ENCODE measurements around the gene NEK2.
A peak's percentile ranks its signal among the peaks of the same experiment; 100 is the strongest.
"Not testable (repeated sequence)": the region's sequence is repeated elsewhere in the genome, so short reads cannot be mapped to it uniquely, and the experiment has no call there.

Gene NEK2

DNA sequence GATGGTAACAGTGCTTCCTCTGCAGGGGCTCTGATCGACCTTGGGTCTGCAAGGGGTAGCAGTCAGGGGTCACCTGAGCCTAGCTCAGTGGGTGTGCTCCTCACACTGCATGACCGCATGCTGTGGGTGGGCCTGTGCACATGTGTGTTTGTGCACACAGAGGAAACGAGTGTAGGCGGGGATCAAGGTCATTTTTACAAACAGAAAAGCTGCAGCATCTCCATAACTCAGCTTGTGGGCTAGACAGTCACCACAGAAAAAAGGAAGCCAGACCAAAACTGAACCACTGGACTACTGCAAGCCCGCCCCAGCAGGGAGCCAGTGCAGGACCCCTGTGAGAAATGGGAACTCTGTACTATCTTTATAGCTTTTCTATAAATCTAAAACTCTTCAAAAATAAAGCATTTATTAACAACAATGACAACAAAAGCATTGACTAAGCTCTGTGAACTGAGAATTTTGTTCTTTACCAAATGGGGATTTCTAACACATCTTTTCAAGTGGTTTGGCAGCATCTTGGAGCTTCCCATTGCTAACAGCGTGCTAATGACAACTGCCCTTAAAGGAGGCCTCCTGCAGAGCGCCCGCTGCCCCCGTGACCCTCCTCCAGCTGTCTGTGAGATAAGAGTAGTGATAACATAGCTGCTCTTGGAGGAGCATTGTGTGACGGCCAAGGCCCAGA is 19.9 kb upstream of the NEK2 start:
- DNase-seq (ENCODE audit: low read depth in 2 of 2) = peak in 1 of 2 donors; percentile 7

DNA sequence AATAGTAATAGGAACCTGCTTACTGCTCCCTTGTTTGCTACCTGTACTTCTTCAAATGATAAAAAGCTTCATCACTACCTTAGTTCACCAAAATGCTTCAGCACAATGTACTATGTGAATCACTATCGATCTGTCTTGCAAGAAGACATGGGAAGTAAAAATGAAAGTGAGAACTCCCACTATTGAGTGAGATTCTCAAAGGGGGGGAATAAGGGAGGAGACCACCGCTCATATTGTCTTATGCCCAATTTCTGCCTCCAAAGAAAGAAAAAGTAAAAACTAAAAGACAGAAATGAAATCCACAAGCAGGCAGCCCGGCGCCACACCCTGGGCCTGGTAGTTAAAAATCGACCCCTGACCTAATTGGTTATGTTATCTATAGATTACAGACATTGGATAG is 18.5 kb upstream of the NEK2 start:
- DNase-seq (ENCODE audit: low read depth in 2 of 2) = not testable (repeated sequence)

DNA sequence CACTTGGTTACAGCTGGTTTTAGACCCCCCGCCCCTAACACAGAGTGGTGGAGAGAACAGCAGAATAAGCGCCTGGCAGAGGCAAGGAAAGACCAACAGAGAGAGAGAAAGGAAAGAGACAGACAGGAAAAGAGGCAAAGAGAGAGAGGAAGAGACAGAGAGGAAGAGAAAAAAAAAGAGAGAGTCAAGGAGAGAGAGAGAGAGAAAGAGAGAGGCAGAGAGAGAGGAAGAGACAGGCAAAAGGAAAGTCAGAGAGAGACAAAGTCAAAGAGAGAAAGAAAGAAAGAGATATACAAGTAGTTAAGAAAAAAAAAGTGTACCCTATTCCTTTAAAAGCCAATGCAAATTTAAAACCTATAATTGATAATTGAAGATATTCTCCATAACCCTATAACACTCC is 13.0 kb upstream of the NEK2 start:
- no peak for DNase-seq (ENCODE audit: low read depth in 2 of 2)

DNA sequence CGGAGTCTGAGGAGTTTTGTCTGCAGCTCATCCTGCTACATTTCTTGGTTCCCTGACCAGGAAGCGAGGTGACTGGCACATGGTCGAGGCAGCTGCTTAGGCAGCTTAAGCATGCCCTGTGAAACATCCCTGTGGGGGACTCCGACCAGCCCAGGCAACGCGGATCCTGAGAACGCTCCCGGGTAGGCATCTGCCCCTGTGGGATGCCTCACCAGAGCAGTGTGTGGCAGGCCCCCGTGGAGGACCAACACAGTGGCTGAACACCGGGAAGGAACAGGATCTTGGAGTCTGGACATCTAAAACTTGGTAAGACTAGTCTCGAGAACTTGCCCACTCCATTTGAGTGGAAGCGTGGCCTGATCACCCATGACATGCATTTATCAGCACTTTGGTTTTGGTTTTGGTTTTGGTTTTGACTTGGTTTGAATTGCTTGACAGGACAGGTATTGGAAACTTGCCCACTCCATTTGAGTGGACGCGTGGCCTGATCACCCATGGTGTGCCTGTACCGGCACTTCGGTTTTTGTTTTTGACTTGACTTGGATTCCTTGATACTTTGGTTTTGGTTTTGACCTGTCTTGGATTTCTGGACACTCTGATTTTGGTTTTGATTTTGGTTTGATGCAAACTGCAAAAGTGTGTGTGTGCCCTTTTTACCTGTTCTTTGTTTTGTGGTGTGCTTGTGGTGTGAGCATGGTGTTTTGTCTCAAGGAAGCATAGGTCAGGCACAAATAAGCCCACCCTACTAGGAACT is 12.2 kb upstream of the NEK2 start:
- DNase-seq (ENCODE audit: low read depth in 2 of 2) = no peak

DNA sequence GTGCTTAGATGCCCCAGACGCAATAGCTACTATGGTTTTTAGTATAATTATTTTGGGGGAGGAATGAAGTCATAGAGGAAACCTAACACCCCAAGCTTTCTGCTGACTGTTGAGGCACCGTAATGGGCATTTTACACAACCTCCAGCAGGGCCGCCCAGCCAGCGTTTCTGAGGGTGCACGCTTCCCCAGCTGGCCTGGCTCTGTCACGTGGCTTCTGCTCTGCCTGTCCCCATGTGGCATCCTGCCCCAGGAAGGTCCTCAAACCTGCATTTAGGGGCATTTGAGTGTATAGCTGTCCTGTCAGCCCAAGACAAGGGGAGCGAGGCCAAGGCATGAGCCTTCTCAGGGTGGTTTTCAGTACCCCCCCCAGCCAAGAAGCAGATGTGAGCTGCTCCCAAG is 10.4 kb upstream of the NEK2 start:
- DNase-seq (ENCODE audit: low read depth in 2 of 2) = no peak

DNA sequence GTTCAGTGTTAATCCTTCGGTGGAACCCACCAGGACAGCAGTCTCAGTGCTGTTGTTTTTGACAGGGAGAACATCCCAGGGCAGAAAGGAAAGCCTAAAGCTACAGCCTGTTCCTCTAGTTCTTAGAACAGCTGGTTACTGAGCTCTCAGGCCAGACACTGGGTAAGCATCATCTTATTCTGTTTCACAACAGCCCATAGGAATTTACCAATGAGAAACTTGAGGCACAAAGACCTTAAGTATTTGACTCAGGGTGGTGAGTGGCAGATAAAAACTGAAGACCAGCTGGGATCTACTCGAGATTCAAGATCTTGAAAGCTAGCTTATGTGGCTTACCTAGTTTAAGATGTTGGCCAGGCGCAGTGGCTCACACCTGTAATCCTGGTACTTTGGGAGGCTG is 9.4 kb upstream of the NEK2 start:
- no peak for DNase-seq (ENCODE audit: low read depth in 2 of 2)

DNA sequence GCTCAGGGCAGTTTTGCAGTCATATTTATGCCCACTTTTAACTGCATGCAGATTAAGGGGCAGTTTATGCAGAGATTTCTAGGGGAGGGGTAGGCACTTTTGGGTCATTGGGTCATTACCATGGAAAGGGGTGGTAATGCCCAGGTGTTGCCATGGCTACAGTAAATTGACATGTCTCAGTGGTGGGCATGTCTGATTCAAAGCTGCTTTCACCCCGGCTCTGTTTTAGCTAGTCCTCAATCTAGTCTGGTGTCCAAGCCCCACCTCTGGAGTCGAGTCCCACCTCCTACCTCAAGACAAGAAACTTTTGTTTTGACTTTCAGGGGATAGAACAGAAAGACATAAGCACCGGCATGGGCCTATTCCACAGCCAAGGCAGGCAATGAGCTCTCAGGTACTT is 8.9 kb upstream of the NEK2 start:
- DNase-seq (ENCODE audit: low read depth in 2 of 2) = no peak

DNA sequence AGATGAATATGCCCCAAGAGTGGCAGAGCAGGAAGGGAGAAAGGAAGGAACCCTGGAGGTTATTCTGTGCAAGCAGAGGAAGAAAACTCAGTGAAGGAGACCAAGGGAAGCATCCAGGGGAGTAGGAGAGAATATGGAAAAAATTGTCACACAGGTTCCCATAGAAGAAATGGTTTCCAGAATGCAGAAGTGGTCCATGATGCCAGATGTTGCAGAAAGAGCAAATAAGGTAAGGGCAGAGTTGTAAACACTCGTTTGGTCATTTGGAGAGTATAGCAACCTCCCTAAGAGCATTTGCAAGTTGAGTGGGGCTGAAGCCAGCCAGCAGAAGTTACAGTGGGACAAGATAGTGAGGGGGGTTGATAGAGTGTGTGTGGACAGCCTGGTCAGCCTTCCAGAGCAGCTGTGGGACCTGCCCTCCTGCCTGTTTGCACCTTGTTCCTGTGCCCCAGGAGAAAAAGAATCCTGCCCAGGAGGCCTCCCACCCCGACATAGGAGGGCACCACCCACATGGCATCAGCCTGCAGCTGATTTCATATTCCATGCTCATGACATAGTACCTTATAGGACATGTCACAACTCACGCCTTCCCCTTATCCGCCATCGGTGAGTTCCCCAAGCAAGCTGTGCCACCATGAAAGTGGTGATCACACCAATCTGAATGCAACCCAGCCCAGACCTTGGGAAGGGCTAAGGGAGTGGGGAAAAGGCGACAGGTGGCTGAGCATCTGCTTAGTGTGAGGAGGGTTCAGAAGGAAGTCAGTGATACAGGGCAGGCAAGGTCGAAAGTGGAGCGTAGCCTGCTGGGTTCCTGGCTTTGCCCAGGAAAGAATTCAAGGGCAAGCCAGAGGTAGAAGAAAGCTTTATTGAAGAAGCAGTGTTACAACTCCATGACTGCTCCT is 8.2 kb upstream of the NEK2 start:
- DNase-seq (ENCODE audit: low read depth in 2 of 2) = no peak

DNA sequence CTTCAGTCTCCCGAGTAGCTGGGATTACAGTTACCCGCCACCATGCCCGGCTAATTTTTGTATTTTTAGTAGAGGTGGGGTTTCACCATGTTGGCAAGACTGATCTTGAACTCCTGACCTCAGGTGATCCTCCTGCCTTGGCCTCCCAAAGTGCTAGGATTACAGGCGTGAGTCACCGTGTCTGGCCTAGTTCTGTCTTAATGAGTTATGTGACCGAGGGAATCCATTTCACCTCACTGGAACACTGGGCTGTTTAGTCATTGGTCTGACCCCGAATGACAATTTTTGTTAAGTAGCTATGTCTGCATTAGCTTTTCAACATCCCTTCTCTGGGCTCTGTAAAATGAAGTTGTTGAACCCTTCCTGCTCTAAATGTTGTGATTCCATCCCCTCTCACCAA is 6.8 kb upstream of the NEK2 start:
- not testable (repeated sequence) for DNase-seq (ENCODE audit: low read depth in 2 of 2)

DNA sequence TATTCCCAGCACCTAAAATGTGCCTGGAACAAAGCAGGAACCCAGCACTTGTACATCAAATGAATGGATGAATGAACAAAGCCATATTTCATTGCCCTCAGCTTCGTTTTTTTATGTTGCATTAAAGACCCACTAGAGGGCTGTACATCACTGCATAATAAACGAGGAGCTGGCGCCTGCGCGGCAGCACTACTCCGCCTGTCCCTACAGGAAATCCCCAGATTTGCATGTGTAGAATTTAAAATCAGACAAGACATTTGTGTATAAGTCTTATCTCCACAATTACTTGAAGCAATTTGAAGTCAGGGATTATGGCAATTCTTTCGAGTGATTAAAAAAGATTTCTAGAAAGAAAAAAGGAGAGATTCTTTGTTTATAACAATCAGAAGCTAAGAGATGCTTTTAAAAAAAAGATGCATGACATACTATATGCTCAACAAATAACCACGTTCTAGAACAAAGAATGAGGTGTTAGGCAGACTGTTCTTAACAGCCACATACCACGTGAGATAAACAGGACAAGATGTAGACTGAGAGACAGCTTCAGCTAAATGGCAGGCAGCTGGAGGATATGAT is 5.4 kb upstream of the NEK2 start:
- DNase-seq (ENCODE audit: low read depth in 2 of 2) = peak; percentile 42 to 66

DNA sequence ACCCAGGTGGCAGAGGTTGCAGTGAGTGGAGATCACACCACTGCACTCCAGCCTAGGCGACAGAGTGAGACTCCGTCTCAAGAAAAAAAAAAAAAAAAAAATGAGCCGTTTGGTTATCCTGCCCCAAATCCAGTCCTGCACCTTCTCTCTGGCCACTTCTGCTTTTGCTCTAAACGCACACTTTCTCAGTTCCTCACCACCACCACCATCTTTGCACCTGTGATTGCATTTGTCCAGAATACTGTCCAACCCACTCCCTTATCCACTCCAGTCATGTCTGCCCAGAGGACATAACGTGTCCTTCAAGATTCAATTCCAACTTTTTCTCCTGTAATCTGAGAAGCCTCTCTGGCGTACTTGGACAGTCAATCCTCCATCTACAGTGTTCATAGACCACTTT is 2.2 kb upstream of the NEK2 start:
- no peak for DNase-seq (ENCODE audit: low read depth in 2 of 2)

DNA sequence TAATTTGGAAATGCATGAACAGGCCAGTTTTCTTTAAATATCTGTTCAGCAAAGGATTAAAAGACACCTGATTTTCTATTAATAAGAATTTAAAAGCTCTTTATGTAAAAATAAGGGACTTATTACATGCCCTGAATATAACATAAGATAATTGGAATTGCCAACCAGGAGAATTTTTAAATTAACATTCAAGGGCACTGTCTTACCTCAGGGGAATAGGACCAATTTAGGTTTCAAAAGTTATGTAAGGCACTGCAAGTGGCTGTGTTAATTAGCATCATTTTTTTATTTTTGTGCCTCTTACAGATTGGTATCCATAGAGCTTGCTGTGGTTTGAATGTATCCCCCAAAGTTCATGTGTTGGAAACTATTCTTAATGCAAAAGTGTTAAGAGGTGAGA is 1.3 kb upstream of the NEK2 start:
- DNase-seq (ENCODE audit: low read depth in 2 of 2) = no peak

DNA sequence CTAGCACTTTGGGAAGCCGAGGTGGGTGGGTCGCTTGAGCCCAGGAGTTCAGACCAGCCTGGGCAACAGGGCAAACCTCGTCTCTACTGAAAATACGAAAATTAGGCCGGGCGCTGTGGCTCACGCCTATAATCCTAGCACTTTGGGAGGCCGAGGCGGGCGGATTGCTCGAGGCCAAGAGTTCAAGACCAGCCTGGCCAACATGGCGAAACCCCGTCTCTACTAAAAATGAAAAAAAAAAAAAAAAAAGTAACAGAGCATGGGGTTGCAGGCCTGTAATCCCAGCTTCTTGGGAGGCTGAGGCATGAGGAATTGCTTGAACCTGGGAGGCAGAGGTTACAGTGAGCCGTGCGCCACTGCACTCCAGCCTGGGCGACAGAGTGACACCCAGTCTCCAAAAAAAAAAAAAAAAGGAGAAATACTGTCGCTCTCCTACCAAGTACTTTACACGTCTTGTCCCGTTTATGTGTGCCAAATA is 724 bp upstream of the NEK2 start:
- DNase-seq (ENCODE audit: low read depth in 2 of 2) = no peak

DNA sequence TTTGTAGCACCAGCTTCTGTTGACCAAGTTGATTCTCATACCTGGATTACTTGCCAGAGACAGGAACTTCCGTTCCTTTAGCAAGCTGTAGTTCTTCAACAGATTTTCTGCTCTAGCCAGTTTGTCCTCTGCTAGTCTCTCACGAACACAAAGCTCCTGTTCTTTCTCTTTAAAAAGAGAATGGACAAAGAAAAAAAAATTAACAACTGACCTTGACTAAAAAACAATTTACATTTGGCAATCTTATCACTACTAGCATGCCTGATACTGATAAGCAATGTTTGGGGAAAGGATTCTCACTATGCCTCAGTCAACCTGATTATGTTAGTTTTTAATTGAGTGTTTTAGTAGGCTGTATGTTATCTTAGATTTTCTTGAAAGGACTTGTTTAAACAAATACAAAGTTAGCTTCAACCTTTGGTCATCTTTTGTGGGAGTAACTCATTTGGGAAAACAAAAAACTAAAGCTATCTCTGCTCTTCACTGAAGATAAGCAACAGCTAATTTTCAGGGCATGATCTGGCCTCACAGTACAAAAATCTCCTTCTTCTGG is 8.3 kb downstream of the NEK2 start:
- DNase-seq (ENCODE audit: low read depth in 2 of 2) = no peak

DNA sequence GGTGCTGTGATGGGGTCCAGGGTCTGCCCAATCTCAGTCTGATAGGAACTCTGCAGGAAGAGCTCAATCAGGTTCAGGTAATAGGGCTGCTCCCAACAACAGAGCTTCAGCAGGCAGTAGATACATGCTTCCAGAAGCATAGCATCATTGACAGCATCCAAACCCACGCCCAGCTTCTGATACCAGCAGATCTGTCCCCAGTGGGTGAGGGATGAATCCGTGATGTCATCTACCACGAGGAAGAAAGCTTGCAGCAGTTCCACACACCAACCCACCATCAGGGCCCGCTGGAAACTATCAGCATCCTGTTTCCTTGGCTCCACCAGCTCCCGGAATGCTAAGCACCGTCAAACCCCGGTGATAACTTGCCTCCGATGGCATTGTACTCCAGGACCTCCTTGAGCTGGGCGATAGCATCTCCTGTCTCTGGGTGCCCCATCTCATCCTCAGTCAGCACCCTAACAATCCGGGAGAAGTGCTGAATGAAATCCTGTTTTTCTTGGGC is 14.7 kb downstream of the NEK2 start:
- no peak for DNase-seq (ENCODE audit: low read depth in 2 of 2)

DNA sequence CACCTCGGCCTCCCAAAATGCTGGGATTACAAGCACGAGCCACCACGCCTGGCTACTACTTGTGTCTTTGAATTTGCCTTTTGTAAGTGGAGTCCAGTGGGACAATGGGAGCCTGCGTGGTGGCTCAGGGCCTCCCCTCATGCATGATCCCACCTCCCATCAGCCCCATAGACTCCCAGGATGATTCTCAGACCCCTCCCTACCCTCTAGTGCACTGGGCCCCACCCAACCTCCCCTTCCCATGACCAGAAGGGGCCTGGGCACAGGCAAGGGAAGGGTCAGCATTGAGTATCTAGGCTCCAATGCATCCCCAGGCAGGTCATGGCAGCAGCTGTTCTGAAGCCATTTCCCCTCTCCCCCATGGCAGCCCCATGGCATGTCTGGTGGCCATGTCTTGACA is 18.7 kb downstream of the NEK2 start:
- no peak for DNase-seq (ENCODE audit: low read depth in 2 of 2)

DNA sequence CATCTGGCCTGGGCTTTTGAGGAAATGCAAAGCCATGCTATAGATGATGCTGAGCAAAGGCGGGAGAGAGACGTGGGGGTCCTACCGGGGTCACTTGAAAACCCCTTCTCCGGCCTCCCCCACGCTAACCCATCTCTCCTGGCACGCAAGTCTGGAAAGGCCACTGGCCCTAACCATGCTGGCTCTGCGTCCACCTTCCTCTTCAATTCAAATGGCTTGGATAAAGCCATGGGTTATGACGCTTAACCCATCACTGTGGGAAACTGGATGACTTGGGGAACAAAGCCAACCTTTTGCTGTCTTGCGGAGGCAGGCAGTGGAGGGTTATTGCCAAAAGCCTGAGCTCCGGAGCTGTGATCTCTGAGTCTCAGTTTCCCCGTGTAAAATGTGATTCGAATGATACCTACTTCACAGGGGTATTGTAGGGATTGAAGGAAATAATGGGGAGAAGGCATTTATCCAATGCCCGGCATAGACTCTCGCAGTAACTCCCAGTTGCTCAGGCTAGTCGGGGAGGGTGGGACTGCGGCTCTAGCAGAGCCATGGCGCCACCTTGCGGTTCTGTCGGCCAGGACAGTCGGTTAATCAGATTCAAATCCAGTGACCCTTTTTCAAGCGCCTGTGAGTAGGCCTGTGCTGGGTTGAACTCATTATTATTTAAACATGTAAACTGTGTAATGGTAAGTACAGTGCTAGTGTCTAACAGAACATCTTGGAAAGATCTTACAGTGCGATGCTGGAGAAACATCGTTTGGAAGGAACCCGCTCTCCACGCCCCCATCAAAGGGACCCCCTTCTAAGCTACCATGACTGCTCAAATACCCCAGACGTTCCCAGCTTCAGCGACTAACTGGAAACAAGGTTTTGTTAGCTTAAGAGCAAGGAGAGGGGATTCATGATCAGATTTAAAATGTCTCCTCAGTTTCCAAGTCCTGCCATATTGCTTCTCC is 20.3 kb downstream of the NEK2 start:
- peak; percentile 65 to 69 for DNase-seq (ENCODE audit: low read depth in 2 of 2)

DNA sequence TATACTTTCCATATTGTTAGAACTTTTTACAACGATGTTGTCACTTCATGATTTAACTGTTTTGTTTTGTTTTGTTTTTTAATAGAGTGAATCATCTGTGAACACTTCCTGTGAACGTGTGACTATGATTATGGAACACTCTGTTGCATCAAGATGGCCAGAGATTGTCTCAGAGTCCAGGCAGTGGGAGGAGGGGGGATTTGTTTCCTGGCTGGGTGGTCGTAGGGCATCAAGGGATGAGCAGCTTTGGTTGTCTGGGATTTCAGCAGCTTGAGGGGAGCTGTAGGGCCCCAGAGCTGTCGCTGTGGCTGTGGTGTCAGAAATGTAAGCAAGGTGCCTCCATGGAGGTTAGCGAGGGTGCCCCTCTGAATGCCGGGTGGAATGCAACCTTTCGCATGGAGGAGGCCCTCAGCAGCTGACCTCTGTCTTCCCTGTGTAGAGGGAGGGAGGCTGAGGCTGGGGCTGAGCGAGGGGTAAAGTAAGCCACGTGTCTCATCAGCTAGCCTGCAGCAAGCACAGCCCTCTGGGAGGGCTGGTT is 21.4 kb downstream of the NEK2 start:
- DNase-seq (ENCODE audit: low read depth in 2 of 2) = no peak

DNA sequence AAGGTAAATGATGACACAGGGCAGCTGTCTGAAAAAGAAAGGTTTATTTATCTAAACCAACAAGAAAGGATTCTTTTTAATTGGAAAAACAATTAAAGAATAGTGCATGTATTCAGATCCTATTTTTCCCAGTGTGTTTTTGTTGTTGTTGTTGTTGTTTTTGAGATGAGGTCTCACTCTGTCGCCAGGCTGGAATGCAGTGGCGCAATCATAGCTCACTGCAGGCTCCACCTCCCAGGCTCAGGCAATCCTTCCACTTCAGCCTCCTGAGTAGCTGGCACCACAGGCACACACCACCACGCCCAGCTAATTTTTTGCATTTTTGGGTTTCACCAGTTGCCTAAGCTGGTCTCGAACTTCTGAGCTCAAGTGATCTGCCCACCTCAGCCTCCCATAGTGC is 22.1 kb downstream of the NEK2 start:
- no peak for DNase-seq (ENCODE audit: low read depth in 2 of 2)

DNA sequence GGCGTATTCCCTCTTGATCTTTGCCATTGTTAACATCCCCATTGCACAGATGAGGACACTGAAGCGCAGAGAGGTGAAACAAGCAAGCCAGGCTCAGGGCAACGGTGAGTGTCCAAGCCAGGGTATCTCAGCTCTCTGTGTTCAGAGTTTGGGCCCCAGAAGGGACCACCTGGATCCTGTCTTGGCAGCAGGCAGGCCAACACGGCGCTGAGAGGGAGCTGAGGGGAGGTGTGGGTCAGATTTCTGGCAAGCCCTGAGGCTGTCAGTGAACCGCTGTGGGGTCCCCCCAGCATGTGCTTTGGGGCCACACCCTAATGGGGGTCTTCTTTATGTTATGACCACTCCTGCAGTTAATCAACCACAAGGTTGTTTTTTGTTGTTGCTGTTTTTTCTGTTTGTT is 23.1 kb downstream of the NEK2 start:
- no peak for DNase-seq (ENCODE audit: low read depth in 2 of 2)
